Right lobe of liver (tissue), 4 donors: ENCODE measurements around the gene SV2B.

Experiments used
- POLR2A ChIP-seq: fragments of 450-650 bp; IDR thresholded peaks from one replicate; pipeline ENCODE4 v1.6.1; 2017; ENCODE audit warnings: antibody characterized with exemption, mild to moderate bottlenecking
- TF ChIP-seq, protein P1 (sequence below), 4 donors: fragments of 200-600 bp in 3 of 4; fragments of 450-650 bp in 1 of 4; IDR thresholded peaks; one replicate each; pipeline versions ENCODE4 v1.5.1 to v1.8.0; 2016 to 2022; ENCODE audit warnings: antibody characterized with exemption in 4 of 4, mild to moderate bottlenecking in 2 of 4
- donor health status: DM: no; HTN: no; CAD: no.
- donor health status: DM: no; HTN: no; CAD: no.
- donor health status: DM: no; HTN: yes; CAD: no.

DNA sequence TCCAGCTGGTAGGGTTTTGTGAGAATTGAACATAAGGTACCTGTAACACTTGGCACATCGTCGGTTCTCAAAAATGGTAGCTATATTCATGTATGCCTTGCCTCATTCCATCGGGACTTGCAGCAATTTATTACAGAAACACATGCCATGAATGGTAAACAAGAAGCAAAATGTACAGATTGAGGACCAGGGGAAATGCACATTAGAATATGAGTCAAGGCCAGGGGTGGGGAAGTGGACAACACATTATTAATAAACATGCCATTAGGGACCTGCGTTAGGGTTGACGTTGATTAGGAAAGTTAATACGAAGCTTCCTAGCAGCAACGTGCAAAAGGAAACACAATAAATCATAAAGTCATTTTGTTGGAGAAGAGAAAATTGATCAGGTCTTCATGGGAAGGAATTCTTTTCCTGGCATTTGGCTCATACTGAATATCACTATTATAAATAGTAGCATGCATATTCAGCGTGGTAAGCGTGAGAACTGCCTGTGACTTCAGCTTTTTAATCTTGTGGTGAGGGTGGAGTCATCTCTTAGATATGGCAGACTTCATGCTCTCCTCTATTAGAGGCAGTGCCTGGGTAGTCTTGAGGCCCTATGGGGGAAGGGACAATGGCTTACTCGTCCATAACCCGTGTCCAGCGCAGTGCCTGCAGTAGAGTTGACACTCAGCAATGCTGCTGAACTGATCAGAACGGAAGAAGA is 184.9 kb downstream of the SV2B start:
- TF ChIP-seq, protein P1, sequence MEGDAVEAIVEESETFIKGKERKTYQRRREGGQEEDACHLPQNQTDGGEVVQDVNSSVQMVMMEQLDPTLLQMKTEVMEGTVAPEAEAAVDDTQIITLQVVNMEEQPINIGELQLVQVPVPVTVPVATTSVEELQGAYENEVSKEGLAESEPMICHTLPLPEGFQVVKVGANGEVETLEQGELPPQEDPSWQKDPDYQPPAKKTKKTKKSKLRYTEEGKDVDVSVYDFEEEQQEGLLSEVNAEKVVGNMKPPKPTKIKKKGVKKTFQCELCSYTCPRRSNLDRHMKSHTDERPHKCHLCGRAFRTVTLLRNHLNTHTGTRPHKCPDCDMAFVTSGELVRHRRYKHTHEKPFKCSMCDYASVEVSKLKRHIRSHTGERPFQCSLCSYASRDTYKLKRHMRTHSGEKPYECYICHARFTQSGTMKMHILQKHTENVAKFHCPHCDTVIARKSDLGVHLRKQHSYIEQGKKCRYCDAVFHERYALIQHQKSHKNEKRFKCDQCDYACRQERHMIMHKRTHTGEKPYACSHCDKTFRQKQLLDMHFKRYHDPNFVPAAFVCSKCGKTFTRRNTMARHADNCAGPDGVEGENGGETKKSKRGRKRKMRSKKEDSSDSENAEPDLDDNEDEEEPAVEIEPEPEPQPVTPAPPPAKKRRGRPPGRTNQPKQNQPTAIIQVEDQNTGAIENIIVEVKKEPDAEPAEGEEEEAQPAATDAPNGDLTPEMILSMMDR (IDR thresholded peaks at IDR 0.05): no peak
- TF ChIP-seq POLR2A: no peak
